OCI-LY7 (cell line): ENCODE measurements around the gene TMF1. TPM values are rescaled to one million over a fixed set of nuclear protein-coding genes. Genes with fewer than 3 reads are reported as not detected.
A peak's percentile ranks its signal among the peaks of the same experiment; 100 is the strongest.

Experiments used
- BruUV-seq: library from RNA; stranded (reverse); fragments of 400-500 nt; replicated peaks from 2 replicates; lab custom pipeline; 2021; lab: Mats Ljungman, UMichigan
- CTCF ChIA-PET: fragments of 300-600 bp; sonication (Branson Sonifier 250); formaldehyde crosslinking; loops from one replicate; lab custom pipeline; 2022; ENCODE audit warnings: antibody characterized with exemption; ENCODE audit not compliant: unreplicated experiment; lab: Charles Lee
- POLR2A ChIA-PET: fragments of 300-600 bp; sonication (Branson Sonifier 250); formaldehyde crosslinking; loops from one replicate; lab custom pipeline; 2022; ENCODE audit warnings: antibody characterized with exemption; lab: Charles Lee
- DNase-seq: peaks from one replicate; pipeline ENCODE4 v3.0.0-alpha.2; 2015; ENCODE audit warnings: low spot score
- H2AFZ ChIP-seq: fragments of 200-600 bp; sonication (generic), shearing (Covaris generic); 2 replicates; pipeline ENCODE4 v1.6.1; 2014; ENCODE audit warnings: mild to moderate bottlenecking, antibody characterized with exemption, low read length, moderate library complexity
- H3K27ac ChIP-seq: fragments of 200-600 bp; sonication (generic); 2 replicates; pipeline ENCODE4 v1.5.1; 2014; ENCODE audit warnings: mixed run types, low read depth, mild to moderate bottlenecking, moderate library complexity, low read length, inconsistent platforms; ENCODE audit not compliant: poor library complexity, severe bottlenecking
- H3K36me3 ChIP-seq: fragments of 200-600 bp; sonication (generic); 2 replicates; pipeline ENCODE4 v1.6.1; 2014; ENCODE audit warnings: mild to moderate bottlenecking, antibody characterized with exemption, low read length, moderate library complexity, mixed read lengths; ENCODE audit not compliant: insufficient read depth
- H3K4me1 ChIP-seq: fragments of 200-600 bp; sonication (generic); 2 replicates; pipeline ENCODE4 v1.5.1; 2014; ENCODE audit warnings: mild to moderate bottlenecking, low read length; ENCODE audit not compliant: insufficient read depth, poor library complexity, severe bottlenecking
- H3K4me2 ChIP-seq: fragments of 200-600 bp; sonication (generic); 2 replicates; pipeline ENCODE4 v1.6.1; 2014; ENCODE audit warnings: mild to moderate bottlenecking, low read length
- H3K4me3 ChIP-seq: fragments of 200-600 bp; sonication (generic); 2 replicates; pipeline ENCODE4 v1.5.1; 2014; ENCODE audit warnings: mild to moderate bottlenecking, low read depth, low read length; ENCODE audit not compliant: poor library complexity, severe bottlenecking
- H3K79me2 ChIP-seq: fragments of 200-600 bp; sonication (generic); 2 replicates; pipeline ENCODE4 v1.6.1; 2016; ENCODE audit warnings: low read depth, mild to moderate bottlenecking, low read length, moderate library complexity, mixed read lengths; ENCODE audit not compliant: insufficient read depth
- H3K9me2 ChIP-seq: fragments of 200-600 bp; sonication (generic); 2 replicates; pipeline ENCODE4 v1.6.1; 2016; ENCODE audit warnings: mild to moderate bottlenecking, low read length, mixed read lengths; ENCODE audit not compliant: insufficient read depth
- H3K9me3 ChIP-seq: fragments of 200-600 bp; sonication (generic); 2 replicates; pipeline ENCODE4 v1.6.1; 2014; ENCODE audit warnings: mild to moderate bottlenecking, mixed run types, low read length, mixed read lengths
- H4K20me1 ChIP-seq: fragments of 200-600 bp; sonication (generic); 2 replicates; pipeline ENCODE4 v1.6.1; 2014; ENCODE audit warnings: mild to moderate bottlenecking, antibody characterized with exemption, low read length, moderate library complexity, mixed read lengths; ENCODE audit not compliant: insufficient read depth
- EZH2phosphoT487 ChIP-seq: fragments of 200-600 bp; sonication (generic); IDR thresholded peaks from 2 replicates; pipeline ENCODE4 v1.6.1; 2018; ENCODE audit warnings: low read depth, borderline replicate concordance, mild to moderate bottlenecking, mixed run types, antibody characterized with exemption, low read length, moderate library complexity, mixed read lengths
- intact Hi-C: fragments of 100-400 bp; cut with micrococcal nuclease; formaldehyde crosslinking; loops from one replicate; pipeline ENCODE4 v1.10.0; 2022; ENCODE audit not compliant: unreplicated experiment
- total RNA-seq, 2 experiments: library from RNA; depleted of rRNA in 1 of 2; stranded (reverse); fragments of >200 nt in 1 of 2; shearing (Covaris generic) in 1 of 2; gene quantifications; 2 replicates each; pipeline ENCODE4 v1.2.3, GENCODE V29; 2014 to 2022
- TF ChIP-seq, protein P1 (sequence below): fragments of 200-600 bp; sonication (generic); conservative IDR thresholded peaks from 2 replicates; pipeline ENCODE4 v1.5.1; 2014; ENCODE audit warnings: mild to moderate bottlenecking, antibody characterized with exemption, low read length, moderate library complexity, mixed read lengths

TMF1 gene
- total RNA-seq, 2 experiments from 2014 or later, result 20.8 to 29.4 TPM

DNA sequence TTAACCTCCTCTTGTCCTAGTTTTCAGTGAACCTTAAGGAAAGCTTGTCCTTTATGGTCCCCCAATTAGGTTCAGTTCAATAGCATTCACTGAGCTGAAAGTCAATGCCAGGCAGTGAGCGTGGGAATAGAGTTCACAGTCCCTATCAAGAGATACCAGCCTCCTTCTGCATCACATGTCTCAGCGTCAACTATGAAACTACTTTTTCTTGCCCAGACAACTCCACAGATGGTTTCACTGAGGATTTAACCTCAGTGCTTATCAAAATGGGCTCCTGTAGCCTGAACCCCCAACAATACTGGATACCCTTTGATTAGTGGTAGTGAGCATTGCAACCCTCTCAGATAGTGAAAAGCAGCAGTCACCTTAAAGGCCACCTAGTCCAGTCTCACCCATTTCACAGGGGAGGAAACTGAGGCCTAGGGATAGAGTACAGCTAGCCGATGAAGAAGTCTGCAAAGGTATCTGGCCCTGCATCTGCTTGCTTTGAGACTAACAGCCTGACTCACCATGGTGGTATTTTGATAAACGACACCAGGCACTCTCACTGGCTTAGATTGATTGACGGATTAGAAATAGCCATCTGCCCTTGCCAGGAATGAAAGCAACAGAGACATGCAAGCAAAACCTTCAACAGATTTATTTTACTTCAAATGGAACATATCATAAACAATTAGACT is 29.6 kb upstream of the TMF1 start:
- H3K9me2 ChIP-seq, result no peaks in the 10 kb centered on the region
- ChIA-PET CTCF (no interaction called here), POLR2A (interaction anchor here (0.8 to 7.5 kb wide), 6 partner anchors 11 to 29 kb away, joined by 3 to 49 read pairs (median 4); partner anchors contain the start of gene TMF1)
- H3K27ac ChIP-seq, result peak overlapping the region; percentile 77
- H3K9me3 ChIP-seq, result no peaks in the 10 kb centered on the region
- no peak overlapping the region for H3K4me3 ChIP-seq
- H3K79me2 ChIP-seq, result peaks cover 49% of the 10 kb centered on the region
- H3K36me3 ChIP-seq, result peaks cover 13% of the 10 kb centered on the region
- peak; percentile 21 for DNase-seq
- TF ChIP-seq, protein P1, sequence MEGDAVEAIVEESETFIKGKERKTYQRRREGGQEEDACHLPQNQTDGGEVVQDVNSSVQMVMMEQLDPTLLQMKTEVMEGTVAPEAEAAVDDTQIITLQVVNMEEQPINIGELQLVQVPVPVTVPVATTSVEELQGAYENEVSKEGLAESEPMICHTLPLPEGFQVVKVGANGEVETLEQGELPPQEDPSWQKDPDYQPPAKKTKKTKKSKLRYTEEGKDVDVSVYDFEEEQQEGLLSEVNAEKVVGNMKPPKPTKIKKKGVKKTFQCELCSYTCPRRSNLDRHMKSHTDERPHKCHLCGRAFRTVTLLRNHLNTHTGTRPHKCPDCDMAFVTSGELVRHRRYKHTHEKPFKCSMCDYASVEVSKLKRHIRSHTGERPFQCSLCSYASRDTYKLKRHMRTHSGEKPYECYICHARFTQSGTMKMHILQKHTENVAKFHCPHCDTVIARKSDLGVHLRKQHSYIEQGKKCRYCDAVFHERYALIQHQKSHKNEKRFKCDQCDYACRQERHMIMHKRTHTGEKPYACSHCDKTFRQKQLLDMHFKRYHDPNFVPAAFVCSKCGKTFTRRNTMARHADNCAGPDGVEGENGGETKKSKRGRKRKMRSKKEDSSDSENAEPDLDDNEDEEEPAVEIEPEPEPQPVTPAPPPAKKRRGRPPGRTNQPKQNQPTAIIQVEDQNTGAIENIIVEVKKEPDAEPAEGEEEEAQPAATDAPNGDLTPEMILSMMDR, result no peak
- TF ChIP-seq EZH2phosphoT487, result no peak
- peak overlapping the region; percentile 86; the same call in 1 of the 2 replicates for H2AFZ ChIP-seq
- no TSS peak for BruUV-seq
- H3K4me2 ChIP-seq, result peak overlapping the region; percentile 77
- intact Hi-C loops, result no loop called here
- H3K4me1 ChIP-seq, result peaks cover 71% of the 10 kb centered on the region
- H4K20me1 ChIP-seq, result peaks cover 5% of the 10 kb centered on the region; the same call in 1 of the 2 replicates

DNA sequence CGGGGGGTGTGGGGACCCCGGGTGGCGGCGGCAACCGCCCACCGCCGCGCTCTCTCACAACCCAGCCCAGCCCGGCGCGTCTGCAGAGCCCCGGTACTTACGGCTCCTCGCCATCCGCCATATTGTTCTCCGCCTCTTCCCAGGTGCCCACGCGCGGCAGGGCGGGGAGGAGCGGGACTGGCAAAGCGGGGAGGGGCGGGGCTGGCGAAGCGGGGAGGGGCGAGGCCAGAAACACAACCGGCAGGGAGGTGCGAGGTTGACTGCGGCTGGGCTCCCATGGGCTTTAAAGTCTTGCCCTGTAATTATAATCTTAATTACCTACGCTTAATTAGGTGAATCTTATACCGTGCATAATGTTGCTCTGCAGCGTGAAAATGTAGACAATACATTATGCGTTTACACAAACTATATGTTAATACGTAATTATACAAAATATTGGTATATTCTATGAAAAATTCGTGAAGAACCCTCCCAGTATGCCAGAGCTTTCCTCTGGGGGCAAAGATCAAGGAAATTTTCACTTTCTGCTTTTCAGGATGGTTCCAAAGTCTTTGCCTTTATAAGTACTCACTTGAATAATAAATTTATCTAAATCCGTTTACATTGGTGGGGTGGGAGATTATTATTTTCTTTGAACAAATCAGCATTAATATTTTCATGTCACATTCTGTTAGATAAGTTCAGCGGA is 28.2 kb upstream of the TMF1 start, which contains the start of gene UBA3:
TSS of gene UBA3 (minus strand) at position 133 of the 688 bp plus-strand sequence. CDS start at position 121, 12 bp downstream.
- Histone ChIP-seq H2AFZ (peak within 1 kb of the TSS; percentile 50; the same call in 1 of the 2 replicates), H3K9me2 (no peaks in the 10 kb centered on the region), H3K27ac (peak within 1 kb of the TSS; percentile 77), H3K4me1 (peaks cover 64% of the 10 kb centered on the region), H3K4me2 (peak within 1 kb of the TSS; percentile 91), H3K4me3 (peak within 1 kb of the TSS; percentile 99), H3K9me3 (no peaks in the 10 kb centered on the region), H3K36me3 (peaks cover 27% of the 10 kb centered on the region), H4K20me1 (peaks cover 5% of the 10 kb centered on the region; the same call in 1 of the 2 replicates), H3K79me2 (peaks cover 48% of the 10 kb centered on the region)
- ChIA-PET CTCF (no interaction called here), POLR2A (interaction anchor here (0.6 to 7.5 kb wide), 5 partner anchors 11 to 51 kb away, joined by 3 to 49 read pairs (median 12); partner anchors contain the start of gene TMF1)
- no peak for TF ChIP-seq EZH2phosphoT487
- TF ChIP-seq, protein P1, result no peak
- peak; percentile 90 for DNase-seq
- no TSS peak for BruUV-seq
- intact Hi-C loops, result loop anchor here (1.0 kb wide), 1 partner anchor 29 kb away; no protein-coding TSS in a partner anchor
